ENCODE measurements around the gene SSTR3. TPM values are rescaled to one million over a fixed set of nuclear protein-coding genes. Genes with fewer than 3 reads are reported as not detected.
A peak's percentile ranks its signal among the peaks of the same experiment; 100 is the strongest.
"Not testable (repeated sequence)": the region's sequence is repeated elsewhere in the genome, so short reads cannot be mapped to it uniquely, and the experiment has no call there.

SSTR3 gene
- not detected in 2 replicates for total RNA-seq (2014; rRNA removed; shearing (Covaris generic))
- polyA plus RNA-seq (2015; cell fraction: cytosol; rRNA removed) = not detected in 2 replicates
- polyA plus RNA-seq (2015; cell fraction: nucleus; rRNA removed) = not detected in 2 replicates

DNA sequence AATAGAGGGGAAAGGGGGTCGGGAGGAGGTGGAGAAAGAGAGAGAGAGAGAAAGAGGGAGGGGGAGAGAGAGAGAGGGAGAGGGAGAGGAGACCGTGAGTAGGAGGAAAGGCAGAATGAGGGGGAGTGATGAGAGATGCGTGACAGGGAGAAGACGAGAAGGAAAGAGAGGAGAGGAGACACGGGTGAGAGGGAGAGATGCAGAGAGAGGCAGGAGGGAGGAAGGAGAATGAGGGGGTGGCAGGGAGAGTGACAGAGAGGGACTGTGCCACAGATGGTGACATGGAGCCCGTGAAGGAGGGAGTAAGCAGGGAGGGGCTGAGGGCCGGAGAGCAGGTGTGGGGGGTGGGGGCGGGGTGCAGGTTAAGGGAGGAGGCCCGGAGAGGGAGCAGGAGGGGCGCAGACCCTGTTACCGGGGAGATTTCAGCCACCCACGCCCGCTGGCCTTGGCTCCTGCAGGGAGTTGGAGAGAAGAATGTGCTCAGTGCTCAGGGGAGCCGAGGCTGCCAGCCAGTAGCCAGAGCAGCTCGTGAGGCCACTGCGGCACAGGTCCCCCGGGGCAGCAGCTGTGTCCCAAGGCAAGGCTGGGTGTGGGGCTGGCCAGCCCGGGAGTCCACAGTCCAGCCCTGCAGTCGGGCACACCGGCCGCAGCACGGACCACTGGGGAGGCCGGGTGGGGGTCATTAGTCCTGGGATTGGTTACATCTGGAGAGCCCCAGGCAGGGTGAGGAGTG, at the start of gene SSTR3:
Gene SSTR3 (minus strand): TSS at position 304 of the 733 bp plus-strand sequence. CDS start 4,674 bp downstream, outside the sequence.
- no peak for DNase-seq (ENCODE audit: low read depth)

DNA sequence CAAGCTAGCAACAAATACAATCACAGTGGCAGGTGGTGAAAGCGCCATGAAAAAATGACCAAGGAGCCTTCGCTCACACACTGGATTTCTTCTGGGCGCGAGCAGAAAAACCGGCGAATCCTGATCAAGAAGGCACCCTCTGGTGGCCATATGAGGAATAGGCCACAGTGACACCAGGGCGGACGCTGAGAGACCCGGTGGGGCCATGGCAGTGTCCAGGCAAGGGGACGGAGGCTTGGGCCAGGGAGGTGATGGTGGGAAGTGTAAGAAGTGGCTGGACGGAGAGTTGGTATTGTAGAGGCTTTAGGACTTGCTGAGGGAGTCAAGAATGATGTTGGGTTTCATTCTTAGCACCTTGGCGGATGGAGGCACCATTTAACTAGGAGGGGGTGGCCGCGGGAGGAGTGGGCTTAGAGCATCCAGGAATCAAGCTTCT, 48.6 kb upstream of the SSTR3 start:
- DNase-seq (ENCODE audit: low read depth) = peak; percentile 36

DNA sequence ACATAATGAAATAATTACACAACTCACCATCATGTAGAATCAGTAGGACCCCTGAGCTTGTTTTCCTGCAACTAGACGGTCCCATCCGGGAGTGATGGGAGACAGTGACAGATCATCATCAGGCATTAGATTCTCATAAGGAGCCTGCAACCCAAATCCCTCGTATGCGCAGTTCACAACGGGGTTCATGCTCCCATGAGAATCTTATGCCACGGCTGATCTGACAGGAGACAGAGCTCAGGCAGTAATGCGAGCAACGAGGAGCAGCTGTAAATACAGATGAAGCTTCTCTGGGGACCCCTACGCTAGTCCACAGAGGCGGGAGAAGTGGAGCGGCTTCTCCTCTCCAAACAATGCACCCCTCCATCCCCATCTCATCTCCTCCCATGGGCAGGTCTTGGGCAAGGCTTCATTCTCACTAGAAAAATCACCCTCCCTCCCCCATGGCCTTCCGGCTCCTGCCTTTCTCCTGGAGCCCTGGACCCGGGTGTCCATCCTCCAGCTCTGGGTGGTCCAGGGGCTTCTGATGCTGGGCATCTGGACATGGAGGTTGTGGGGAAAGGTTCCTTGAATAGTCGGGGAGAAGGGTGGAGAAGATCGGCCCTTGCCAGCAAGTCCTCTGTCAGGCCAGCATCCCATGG, 48.0 kb upstream of the SSTR3 start:
- DNase-seq (ENCODE audit: low read depth) = no peak

DNA sequence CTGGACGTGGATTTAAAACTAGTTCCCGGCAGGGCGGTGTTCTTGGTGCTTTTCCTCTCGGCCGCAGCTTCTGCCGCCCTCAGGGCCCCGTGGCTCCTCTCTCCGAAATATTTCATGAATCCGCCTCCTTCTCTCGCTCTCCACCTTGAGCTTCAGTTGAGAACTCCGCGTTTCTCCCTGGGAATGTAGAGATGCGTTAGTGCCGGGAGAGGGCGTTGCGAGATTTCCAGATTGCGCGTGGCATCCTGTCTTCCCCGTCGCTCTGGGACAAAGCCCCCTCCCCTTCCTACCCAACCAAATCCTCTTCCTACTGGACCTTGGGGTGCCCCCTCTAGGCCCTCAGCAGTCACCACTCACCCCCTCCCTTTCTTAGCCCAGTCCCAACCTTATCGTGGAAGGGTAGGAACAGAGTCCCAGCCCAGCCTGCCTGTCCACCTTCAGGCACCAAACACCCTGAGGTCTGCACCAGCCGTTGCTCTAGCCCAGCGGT, 47.3 kb upstream of the SSTR3 start:
- DNase-seq (ENCODE audit: low read depth) = no peak

DNA sequence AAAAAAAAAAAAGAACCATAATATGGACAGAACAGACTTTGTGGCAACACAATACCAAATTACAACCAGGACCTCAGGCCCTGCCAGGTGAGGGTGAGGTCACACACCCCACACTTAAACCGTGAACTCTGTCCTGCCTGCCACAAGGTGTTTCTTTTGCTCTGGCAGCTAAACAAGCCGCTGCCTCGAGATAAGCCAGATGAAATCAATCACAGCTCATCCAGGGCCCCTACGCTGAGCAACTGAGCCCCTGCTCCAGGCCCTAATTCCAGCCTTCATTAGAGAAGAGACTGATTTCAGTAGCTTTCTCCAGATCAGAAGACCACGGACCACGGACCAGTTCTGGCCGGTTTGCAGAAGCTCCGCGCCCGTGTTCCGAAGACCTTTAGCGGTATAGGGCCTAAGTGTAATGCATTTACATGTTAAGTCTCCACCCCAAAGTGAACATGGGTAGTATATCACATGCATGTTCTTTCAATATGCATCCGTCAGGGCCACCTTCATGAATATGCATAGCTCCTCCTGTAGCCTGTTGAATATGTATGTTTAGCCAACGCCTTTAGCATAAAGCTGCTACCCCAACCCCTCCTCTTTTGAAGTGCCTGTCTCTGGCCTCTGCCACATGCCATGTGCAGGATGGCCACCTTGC, 46.6 kb upstream of the SSTR3 start:
- no peak for DNase-seq (ENCODE audit: low read depth)

DNA sequence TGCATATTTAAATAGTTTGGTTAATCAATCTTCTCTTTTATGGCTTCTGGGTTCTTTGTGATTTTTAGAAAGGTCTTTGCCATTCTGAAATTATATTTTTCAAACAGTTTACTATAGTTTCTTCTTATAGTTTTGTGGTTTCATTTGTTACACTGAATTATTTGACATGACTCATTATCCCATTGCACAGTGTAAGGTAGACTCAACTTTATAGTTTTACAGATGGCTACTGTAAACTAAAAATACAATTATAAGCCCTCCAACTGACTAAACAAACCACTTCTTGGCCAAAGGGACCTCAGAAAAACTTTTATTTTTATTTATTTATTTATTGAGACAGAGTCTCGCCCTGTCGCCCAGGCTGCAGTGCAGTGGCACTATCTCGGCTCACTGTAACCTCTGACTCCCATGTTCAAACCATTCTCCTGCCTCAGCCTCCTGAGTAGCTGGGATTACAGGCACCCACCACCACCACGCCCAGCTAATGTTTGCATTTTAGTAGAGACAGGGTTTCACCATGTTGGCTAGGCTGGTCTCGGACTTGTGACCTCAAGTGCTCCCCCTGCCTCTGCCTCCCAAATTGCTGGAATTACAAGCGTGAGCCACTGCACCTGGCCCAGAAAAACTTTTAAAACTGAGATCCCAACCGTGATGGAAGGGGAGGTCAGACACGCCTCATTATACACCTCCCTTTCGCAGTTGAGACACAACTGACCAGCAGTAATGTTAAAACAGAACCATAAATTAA, 45.9 kb upstream of the SSTR3 start:
- no peak for DNase-seq (ENCODE audit: low read depth)

DNA sequence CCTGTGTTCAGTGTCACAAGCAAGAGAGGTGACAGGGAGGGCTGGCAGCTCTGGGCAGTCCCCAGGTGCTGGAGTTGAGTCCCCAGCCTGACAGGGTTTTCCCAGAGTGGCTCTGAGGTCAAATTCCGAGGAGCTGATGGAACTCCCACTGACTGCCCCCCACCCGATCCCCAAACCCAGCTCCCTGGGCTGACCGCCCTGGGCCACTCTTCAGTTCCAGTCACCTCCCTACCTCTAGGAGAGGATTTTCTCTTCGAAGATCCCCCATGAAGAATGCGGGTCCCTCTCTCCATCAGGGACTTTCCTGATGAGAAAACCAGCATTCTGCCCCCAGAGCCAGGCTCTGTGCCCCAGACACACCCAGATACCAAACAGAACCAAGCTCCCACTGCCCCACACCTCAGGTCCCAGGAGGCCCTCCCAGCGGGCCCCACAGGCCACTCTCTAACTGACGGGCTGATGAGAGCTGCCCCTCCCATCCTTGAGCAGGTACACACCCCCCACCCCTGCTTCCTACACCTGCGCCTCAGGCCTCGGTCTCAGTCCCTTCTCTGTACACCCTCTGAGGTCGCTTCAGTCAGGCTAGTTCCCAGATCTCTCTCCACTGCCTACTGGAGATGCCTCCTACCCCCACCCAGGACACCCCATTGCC, 43.9 kb upstream of the SSTR3 start:
- DNase-seq (ENCODE audit: low read depth) = no peak

DNA sequence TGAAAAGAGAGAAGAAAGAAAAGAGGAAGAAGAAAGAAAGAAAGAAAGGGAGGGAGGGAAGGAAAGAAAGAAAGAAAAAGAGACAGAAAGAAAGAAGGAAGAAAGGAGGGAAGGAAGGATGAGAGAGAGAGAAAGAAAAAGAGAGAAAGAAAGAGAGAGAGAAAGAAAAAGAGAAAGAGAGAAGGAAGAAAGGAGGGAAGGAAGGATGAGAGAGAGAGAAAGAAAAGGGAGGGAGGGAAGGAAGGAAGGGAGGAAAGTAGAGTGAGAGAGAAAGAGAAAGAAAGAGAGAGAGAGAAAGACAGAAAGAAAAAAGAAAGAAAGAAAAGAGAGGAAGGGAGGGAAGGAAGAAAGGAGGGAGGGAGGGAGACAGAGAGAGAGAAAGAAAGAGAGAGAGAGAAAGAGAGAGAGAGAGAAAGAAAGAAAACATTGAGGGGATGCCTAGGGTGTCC, 43.3 kb upstream of the SSTR3 start:
- DNase-seq (ENCODE audit: low read depth) = no peak

DNA sequence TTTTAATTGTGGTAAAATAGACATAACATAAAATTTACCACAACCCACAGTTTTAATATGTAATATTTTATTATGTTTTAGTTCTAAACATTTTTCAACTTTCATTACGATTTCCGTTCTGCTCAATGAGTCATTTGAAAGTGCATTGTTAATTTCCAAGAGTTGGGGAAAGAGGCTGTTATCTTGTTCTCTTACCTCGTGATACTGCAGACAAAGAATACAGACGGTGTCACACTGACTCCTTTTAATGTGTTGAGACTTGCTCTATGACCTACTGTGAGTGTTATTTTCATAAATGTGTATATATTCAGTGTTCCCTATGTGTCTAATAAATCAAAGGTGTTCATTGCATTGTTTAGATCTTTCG, 42.6 kb upstream of the SSTR3 start:
- DNase-seq (ENCODE audit: low read depth) = peak; percentile 39

DNA sequence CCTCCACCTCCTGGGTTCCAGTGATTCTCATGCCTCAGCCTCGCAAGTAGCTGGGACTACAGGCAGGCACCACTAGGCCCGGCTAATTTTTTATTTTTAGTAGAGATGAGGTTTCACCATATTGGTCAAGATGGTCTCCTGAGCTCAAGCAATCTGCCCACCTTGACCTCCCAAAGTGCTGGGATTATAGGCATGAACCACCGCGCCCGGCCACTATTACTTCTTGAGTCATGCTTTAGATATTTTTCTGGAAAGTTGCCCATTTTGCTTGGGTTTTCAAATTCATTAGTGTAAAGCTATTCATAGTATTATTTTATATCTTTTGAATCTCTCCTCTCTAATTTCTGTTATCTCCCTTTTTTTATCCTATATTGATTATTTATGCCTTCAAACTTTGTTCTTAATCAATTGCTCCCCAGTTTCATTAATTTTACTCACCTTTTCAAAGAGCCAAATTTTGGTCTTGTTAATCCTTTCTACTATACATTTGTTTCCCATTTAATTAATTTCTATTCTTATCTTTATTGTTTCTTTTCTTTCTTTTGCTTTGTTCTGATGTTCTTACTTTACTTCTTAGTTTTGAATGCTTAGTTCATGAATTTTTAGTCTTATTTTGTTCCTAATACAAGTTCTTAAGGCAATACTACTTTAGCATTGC, 42.1 kb upstream of the SSTR3 start:
- peak; percentile 76 for DNase-seq (ENCODE audit: low read depth)

DNA sequence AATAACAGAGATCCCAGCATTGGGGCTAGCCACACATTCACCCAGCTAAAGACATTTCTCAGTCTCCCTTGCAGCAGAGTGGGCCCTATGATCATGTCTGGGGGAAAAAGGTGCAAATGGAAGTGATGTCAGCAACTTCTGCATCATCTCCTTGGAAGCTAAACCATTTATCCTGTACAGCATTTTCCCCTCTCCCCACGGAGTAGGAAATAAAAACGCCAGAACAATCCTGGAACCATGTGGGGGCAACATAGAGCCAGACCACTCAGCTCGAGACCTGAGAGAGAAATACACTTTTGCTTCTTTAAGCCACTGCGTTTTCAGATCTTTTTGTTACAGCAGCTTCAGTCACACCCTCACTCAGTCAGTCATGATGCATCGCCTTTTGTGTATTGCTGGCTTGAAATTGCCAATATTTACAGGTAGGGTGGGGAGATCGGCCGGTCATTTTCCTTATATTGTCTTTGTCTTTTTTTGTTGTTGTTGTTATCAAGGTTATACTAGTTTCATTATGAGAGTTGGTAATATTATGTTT, 40.9 kb upstream of the SSTR3 start:
- DNase-seq (ENCODE audit: low read depth) = peak; percentile 20

DNA sequence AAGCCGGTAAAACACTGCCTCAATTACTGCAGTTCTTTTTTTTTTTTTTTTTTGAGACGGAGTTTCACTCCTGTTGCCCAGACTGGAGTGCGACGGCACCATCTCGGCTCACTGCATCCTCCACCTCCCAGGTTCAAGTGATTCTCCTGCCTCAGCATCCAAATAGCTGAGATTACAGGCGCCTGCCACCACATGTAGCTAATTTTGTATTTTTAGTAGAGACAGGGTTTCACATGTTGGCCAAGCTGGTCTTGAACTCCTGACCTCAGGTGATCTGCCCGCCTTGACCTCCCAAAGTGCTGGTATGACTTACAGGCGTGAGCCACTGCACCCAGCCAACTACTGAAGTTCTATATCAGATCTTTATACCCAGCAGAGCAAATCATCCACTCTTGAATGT, 39.6 kb upstream of the SSTR3 start:
- not testable (repeated sequence) for DNase-seq (ENCODE audit: low read depth)

DNA sequence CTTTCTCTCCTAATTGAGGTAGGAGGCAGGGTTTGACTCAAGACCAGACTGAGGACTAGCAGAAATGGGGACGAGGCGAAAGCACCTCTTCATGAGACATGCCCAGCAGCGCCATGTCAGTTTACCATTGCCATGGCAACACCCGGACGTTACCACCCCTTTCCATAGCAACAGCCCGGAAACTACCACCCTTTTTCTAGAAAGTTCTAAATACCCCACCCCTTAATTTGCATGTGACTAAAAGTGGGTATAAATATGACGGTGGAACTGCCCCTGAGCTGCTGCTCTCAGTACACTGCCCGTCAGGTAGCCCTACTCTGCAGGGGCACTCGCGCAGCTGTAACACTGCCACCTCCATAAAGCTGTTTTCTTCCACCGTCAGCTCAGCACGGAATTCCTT, 37.7 kb upstream of the SSTR3 start:
- no peak for DNase-seq (ENCODE audit: low read depth)

DNA sequence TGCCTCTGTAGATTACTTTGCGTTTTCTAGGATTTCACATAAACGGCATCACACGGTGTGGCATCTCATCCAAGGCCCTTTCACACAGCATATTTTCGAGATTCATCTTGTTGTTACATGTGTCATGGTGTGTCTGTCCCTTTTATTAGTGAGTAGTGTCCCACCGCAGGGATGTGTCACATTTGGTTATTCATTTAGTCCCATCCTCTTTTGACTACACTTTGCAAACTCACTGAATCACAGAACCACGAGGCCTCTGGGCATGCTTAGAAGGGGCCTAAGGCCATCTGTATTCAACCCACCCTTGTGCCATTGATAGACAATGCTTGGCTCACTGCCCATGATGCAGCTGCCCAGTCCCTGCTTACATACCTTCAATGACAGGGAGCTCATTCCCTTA, 36.0 kb upstream of the SSTR3 start:
- DNase-seq (ENCODE audit: low read depth) = peak; percentile 39

DNA sequence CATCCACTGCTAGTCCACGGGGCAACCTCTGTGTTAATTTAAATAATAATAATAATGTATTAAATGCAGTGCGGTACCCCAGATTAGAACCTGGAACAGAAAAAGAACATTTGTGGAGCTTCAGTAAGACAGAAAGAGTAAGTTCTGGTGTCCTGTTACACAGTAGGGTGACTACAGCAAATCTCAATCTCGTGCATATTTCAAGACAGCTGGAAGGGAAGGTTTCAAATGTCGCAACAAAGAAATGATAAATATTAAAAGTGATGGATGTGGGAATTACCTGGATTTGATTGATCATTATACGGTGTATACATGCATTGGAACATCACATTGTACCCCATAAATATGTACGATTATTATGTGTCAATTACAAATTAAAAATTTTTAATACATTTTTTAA, 33.5 kb upstream of the SSTR3 start:
- no peak for DNase-seq (ENCODE audit: low read depth)

DNA sequence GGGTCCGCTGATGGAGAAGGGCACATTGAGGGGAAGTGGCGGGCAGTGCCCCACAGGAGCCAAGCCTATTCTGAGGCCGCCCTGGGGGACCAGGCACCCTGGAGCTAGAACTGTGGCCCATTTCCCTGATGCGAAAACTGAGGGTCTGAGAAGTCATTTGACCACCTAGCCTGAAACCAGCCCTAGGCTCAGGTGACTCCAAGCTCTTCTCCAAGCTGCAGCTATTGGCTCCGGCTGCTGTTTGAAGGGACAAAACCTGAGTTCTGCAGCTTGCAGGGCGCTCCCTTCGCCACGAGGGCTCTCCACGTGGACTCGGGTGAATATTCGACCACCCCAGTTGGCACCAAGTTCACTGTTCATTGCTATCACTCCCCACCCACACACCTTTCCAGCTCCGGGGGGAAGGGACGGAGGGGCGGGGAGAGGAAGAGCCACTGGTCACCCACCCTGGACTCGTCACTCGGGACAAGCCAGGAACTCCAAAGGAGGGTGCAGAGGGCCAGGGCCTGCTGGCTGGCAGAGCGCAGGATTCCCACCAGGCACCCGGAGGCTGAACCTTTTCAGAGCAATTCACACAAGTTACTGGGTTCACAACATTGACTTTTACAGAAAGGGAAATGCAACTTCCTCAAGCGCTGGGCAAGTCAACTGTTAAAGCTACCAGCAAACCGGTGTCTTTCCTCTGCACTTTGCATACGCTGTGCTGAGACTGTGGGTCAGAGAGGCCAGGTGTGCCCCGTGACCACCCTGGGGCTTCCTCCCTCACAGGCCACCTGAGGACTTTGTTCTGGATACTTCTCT, 32.8 kb upstream of the SSTR3 start:
- no peak for DNase-seq (ENCODE audit: low read depth)

DNA sequence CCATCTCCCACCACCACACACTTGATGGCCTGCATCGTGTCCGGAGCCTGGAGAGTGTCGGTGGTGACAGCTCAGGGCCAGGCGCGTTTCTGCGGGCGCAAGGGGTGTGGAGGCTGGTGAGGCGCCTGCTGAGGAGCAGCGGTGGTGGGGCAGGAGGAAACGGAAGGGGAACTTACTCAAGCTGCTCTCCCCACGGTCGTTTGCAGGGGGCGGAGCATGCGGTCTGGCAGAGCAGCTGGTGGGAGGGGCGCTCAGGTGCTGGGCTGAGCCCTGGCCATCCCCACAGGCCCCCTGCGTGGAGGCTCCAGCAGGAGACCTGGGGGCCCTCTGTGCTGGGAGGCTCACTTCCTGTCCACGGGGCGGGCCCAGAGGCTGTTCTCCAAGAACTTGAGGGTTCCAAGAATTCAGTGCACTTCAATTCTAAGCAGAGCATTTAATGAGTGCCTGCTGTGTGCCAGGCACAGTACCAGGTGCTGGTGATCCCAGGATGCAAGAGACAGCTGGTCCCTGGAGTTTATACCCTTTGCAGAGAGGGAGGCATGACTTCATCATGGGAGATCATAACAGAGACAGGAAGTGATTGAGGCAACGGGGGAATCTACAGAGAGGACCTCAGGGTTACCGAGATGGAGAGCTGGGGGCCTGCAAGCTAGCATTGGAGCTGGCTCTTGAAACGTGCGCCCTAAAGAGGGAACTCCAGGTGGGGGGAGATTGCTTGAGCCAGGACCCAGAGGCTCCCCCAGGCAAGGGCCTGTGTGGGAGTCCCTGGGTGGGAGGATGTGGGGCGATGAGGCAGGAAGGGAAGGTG, 32.0 kb upstream of the SSTR3 start, which contains the start of gene RAC2:
Gene RAC2 (minus strand): TSS at position 156 of the 808 bp plus-strand sequence. CDS start 121 bp downstream, at position 35.
- DNase-seq (ENCODE audit: low read depth) = peak; percentile 87
